LNCAP (cell line): ENCODE data around the gene ACAD9.

Experiments
- CTCF ChIP-seq: fragments of 450-650 bp; IDR thresholded peaks from 2 replicates; pipeline ENCODE4 v1.5.1; 2017; ENCODE audit warnings: mild to moderate bottlenecking

Gene ACAD9

GRCh38 chr3:128903501-128903900 lies 24.1 kb downstream of the ACAD9 start:
- TF ChIP-seq CTCF = no peak

DNA sequence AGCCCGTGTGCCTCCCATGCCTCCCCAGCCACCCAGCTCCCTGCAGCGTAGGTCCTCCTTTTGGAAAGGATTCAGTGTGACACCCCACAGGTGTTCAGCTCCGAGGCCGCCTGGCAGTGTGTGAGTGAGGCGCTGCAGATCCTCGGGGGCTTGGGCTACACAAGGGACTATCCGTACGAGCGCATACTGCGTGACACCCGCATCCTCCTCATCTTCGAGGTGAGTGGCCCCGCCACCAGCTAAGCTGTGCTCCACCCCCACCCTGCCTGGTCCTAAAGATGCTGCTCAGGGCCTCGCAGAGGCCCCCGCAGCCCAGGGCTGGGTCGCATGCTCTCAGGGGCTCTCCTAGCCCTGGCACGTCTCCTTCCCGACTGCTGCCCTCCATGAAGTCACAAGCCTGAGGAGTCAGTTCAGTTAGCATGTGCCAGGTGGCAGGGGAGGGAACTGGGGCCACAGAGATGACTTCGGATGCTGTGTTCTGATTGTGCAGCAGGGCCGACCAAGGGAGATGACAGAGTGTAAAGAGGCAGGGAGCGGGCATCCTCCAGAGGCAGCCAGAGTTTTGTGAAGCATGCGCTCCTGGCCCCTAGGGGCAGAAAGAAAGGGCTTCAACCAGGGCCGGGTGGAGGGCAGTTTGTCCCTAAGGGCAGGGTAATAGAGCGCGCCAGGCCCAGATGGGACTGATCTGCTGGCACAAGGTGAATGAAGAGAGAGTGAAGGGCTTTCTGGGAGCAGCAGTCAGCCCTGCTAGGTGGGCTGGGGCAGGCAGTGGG lies 26.8 kb downstream of the ACAD9 start:
- TF ChIP-seq CTCF = no peak

DNA sequence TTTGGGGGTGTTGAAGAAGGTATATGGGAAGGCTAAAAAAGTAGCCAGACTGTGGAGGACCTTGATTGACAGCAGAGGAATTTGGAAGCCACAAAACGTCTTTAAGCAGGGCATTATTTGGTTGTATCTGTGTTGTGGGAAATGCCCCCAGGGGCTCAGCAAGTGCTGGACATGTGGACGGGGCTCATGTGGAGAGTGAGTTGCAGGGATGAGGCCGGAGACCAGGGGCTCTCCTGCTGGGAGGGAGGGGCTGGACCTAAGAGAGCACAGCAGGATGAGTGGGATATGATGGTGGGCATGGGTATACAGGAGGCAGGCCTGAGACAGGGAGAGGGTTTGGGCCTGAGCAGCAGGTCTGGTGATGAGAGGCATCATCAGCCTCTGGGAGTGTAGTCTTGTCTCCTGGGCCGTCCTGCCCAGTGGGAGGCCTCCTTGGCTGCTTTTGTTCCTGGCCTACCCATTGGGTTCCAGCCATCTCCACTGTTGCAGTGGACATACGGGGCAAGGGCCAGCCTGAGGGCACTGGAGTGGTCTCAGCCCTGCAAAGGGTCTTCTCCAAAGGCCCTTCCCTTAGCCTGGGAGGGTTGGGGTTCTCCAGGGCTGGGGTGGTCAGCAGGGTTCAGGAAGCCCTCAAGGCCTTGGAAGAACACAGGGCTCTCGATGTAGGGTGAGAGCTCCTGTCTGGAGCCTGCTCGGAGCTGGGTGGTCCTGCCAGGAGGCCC lies 27.5 kb downstream of the ACAD9 start:
- no peak for TF ChIP-seq CTCF

DNA sequence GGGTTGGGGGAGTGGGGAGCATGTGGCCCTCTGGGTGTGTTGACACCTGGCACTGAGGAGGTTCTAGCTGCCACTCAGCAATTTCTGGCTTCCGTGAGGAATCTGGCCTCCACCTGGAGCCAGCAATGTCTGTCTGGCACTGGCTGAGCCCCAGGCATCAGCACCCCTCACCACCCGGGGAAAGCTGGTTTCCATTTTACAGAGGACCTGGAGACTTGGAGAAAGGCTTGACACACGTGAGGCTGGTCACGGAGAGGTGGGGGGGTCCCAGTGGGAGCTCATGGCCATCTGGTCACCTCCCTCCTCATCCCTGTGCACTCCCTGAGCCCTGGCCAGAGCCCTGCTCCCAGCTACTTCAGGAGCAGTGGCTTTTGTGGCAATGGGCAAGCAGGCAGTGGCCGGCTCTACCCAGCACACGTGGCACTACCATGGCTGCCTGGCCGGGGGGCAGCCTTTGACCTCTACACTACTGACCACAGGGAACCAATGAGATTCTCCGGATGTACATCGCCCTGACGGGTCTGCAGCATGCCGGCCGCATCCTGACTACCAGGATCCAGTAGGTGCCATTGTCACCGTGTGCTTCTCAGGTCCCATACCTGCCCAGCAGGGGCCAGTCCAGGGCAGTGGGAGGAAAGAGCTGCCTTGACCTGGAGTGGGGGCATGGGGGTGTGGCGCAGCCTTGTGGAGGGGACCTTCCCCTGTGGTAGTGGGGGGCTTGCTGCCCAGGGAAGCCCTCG lies 28.5 kb downstream of the ACAD9 start:
- no peak for TF ChIP-seq CTCF

GRCh38 chr3:128908951-128909350 lies 29.5 kb downstream of the ACAD9 start:
- no peak for TF ChIP-seq CTCF

- TF ChIP-seq CTCF = no peak
These were observed 30.6 kb downstream of the ACAD9 start for GRCh38 chr3:128910006-128910405.

GRCh38 chr3:128911911-128912310 lies 32.5 kb downstream of the ACAD9 start:
- TF ChIP-seq CTCF = no peak
